NCI-H2196 (cell line): Measurements from ENCODE around the gene YWHAB.
"Not testable (repeated sequence)": the region's sequence is repeated elsewhere in the genome, so short reads cannot be mapped to it uniquely, and the experiment has no call there.

Source experiments
- DNase-seq: peaks from one replicate; lab custom pipeline; 2025; ENCODE audit not compliant: unreplicated experiment; lab: John Stamatoyannopoulos, UW

The YWHAB gene

GRCh38 chr20:44885392-44886265, at the start of gene YWHAB:
YWHAB (plus strand) TSS chr20:44885705; CDS start chr20:44901534, 15,829 bp downstream.
- DNase-seq: peak; percentile 98

- DNase-seq: no peak
Observed at GRCh38 chr20:44836601-44837120, 48.8 kb upstream of the YWHAB start.

- no peak for DNase-seq
Observed at GRCh38 chr20:44837946-44838345, 47.6 kb upstream of the YWHAB start.

- DNase-seq: no peak
Observed at GRCh38 chr20:44838521-44838920, 47.0 kb upstream of the YWHAB start.

GRCh38 chr20:44839481-44839880, 46.0 kb upstream of the YWHAB start:
- no peak for DNase-seq

GRCh38 chr20:44840826-44841225, 44.7 kb upstream of the YWHAB start:
- DNase-seq: no peak

GRCh38 chr20:44841955-44842354, 43.5 kb upstream of the YWHAB start:
- no peak for DNase-seq

- DNase-seq: no peak
Observed at GRCh38 chr20:44843876-44844275, 41.6 kb upstream of the YWHAB start.

GRCh38 chr20:44848254-44849015, 37.1 kb upstream of the YWHAB start:
- no peak for DNase-seq

- DNase-seq: no peak
Observed at GRCh38 chr20:44849703-44850102, 35.8 kb upstream of the YWHAB start.

GRCh38 chr20:44850272-44850671, 35.2 kb upstream of the YWHAB start:
- no peak for DNase-seq

- DNase-seq: no peak
Observed at GRCh38 chr20:44850837-44851236, 34.7 kb upstream of the YWHAB start.

- no peak for DNase-seq
Observed at GRCh38 chr20:44851545-44851944, 34.0 kb upstream of the YWHAB start.

- no peak for DNase-seq
Observed at GRCh38 chr20:44856442-44856841, 29.1 kb upstream of the YWHAB start.

- no peak for DNase-seq
Observed at GRCh38 chr20:44856856-44857448, 28.6 kb upstream of the YWHAB start.

- DNase-seq: no peak
Observed at GRCh38 chr20:44858606-44859360, 26.7 kb upstream of the YWHAB start.

GRCh38 chr20:44861531-44862006, 23.9 kb upstream of the YWHAB start:
- DNase-seq: no peak

GRCh38 chr20:44862286-44862685, 23.2 kb upstream of the YWHAB start:
- no peak for DNase-seq

GRCh38 chr20:44863365-44864084, 22.0 kb upstream of the YWHAB start:
- not testable (repeated sequence) for DNase-seq

GRCh38 chr20:44864493-44864892, 21.0 kb upstream of the YWHAB start:
- not testable (repeated sequence) for DNase-seq
